Embryonic facial prominence (tissue), 1 donor: ENCODE data around the gene MYRIP.
"Not testable (repeated sequence)": the region's sequence is repeated elsewhere in the genome, so short reads cannot be mapped to it uniquely, and the experiment has no call there.

Experiments used
- DNase-seq: peaks from one replicate; pipeline ENCODE4 v3.0.0-alpha.2; 2016; ENCODE audit errors: extremely low spot score

Gene MYRIP

DNA sequence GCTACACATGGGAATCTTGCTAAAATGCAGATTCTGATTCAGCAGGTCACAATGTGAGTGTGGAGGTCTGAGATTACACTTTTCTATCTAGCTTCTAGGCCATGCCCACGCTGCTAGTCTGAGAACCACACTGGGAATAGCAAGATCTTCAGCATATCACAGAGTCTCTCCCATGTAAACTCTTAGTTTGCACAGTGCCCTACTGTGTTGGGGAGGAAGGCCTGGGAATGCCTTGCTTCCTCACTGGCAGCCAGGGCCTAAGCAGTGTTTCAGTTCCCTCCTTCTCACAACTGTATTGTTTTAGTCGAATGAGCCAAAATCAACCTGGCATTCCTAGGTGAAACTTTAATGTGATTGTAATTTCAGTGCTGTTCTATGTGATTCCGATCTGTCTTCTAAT is 320.1 kb downstream of the MYRIP start:
- DNase-seq, result no peak

DNA sequence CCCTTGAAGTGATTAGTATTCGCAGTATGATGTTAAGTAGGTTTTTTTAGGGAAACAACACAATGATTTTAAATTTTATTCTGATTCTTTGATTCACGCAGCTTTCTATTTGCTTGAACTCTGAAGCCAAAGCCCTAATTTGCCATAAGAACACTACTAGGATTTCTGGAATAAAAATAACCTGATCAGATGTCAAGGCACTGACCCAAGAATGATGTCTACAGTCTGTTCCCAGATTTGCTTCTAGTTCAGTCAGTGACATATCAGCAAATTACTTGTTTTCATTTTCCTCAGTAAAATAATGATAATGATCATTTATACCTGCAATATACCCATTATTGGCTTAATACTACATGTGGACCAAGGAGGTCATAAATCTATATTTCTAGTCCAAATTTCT is 320.6 kb downstream of the MYRIP start:
- DNase-seq, result no peak

DNA sequence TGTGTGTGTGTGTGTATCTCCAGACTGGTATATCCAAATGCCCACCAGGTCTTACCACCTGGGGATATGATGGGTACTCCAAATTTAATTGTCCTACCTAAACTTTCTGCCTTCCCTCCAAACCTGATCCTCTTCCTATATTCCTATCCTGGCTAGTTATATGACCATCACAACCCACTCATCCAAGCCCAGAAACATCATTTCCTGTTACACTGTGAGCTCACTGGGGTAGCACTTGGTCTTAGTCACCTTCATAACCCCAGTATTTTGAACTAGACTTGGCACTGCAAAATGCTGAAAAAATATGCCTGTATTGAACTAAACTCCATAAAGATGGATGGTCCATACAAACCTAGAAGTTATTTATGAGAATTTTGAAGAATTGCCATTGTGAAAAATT is 321.3 kb downstream of the MYRIP start:
- no peak for DNase-seq

DNA sequence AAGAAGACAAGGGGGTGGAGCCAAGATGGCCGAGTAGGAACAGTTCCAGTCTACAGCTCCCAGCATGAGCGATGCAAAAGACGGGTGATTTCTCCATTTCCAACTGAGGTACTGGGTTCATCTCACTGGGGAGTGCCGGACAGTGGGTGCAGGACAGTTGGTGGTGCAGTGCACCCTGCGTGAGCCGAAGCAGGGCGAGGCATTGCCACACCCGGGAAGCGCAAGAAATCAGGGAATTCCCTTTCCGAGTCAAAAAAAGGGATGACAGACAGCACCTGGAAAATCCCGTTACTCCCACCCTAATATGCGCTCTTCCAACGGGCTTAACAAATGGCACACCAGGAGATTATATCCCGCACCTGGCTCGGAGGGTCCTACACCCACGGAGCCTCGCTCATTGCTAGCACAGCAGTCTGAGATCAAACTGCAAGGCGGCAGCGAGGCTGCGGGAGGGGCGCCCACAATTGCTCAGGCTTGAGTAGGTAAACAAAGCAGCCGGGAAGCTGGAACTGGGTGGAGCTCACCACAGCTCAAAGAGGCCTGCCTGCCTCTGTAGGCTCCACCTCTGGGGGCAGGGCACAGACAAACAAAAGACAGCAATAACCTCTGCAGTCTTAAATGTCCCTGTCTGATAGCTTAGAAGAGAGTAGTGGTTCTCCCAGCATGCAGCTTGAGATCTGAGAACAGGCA is 324.6 kb downstream of the MYRIP start:
- not testable (repeated sequence) for DNase-seq

DNA sequence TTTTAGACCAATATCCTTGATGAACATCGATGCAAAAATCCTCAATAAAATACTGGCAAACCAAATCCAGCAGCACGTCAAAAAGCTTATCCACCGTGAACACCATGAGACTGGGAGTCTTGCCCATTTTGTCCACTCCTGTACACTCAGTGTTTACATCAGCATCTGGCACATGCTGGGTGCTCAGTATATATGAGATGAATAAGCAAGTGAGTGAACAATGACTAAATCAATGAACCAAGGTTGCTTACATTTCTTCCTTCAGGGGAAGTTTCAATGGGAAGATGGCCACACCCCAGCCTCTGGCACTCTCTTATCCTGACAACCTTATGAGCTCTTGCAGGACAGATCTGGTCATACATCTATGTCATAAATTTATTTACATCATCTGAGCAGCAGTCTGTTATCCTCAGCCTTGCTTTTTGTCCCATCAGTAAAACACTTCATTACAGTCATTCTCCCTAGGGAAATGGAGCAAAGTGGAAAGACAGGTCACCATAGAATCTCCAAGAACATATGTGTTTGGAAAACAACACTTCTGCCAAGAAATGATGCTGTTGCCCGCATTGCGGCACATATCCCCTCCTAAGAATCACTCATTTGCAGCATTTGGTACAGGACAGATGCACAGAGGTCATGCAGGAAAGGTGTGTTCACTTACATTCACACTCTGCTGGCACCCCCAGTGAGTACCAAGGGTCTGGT is 328.3 kb downstream of the MYRIP start:
- DNase-seq, result no peak

DNA sequence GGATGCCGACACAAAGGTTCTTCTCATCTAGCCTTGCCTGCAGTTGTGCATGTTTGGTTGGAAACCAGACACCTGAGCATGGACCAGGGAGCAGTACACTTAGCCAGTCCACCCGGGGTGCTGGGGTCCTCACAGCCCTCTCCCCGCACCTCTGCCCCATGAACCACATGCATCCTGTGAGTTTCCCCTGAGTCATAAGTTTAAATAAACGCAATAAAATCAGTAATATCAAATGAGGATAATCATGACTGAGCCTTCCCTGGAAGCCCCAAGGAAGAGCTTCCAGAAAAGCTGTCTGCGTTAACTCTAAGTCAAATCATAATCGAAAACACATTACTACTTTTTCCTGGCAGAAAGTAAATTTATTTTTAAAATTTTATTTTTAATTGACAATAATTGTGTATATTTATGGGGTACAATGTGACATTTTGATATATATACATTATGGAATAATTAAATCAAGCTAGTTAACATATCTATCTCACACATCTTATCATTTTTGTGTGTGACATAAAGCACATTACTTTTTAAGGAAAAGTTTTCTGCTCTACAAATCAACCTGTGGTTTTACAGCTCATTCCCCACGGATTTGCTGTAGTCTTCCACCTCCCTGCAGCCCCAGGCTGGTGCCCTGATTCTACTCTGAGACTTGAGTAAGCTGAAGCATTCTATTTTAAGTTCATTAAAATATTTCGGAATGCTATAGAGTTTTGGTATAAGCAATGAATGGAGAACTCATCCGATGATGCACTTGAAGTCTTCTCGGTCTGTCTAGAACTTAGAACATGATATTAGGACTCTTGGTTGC is 334.1 kb downstream of the MYRIP start:
- DNase-seq, result no peak

DNA sequence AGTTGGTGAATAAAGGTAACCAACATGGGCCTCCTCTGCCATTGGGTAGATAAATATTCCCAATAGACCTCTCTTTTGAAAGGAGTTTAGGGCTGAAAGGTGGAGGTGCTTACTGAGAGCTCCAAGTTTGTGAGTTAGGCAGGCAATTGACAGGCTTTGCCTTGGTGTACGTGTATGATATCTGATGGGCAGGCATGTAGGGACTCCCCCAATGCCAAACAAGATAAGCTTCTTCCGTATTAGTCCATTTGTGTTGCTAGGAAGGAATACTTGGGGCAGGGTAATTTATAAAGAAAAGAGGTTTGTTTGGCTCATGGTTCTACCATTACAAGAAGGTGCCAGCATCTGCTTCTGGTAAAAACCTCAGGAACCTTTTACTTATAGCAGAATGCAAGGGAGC is 339.4 kb downstream of the MYRIP start:
- DNase-seq, result no peak

DNA sequence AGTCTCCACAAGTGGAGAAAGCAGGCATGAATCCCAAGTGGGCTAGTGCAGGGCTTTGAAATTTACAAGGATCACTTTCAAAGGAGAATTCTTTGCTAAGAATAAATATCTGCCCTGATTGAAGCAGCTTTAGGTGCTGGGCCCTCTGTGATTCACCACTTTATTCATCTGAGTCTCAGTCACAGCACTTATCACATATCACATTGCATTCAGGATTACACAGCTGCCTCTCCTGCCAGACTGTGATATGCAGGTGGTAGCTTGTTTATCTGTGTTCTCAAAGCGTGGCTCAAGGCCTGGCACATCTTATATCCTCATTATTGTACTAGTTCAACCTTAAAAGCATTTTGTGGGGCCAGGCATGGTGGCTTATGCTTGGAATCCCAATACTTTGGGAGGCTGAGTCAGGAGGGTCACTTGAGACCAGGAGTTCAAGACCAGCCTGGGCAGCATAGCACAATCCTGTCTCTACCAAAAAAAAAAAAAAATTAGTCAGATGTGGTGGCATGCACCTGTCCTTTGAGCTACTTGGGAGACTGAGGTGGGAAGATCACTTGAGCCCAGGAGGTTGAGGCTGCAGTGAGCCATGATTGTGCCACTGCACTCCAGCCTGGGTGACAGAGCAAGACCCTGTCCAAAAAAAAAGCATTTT is 343.2 kb downstream of the MYRIP start:
- no peak for DNase-seq

DNA sequence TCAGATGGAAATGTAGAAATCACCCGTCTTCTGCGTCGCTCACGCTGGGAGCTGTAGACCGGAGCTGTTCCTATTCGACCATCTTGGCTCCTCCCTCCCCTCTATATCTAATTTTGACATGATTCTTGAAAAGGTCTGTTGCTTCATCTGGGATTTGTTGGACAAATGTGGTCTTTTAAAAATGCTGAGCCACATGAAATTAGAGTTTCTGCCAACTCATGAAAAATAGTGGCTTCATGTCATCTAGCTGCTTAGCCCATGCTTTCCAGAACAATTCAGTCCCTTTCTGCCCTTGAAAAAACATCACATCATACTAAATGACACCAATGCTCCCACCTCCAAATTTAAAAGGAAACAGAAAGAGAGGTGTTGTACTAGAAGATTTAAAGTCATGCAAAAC is 351.5 kb downstream of the MYRIP start:
- no peak for DNase-seq

DNA sequence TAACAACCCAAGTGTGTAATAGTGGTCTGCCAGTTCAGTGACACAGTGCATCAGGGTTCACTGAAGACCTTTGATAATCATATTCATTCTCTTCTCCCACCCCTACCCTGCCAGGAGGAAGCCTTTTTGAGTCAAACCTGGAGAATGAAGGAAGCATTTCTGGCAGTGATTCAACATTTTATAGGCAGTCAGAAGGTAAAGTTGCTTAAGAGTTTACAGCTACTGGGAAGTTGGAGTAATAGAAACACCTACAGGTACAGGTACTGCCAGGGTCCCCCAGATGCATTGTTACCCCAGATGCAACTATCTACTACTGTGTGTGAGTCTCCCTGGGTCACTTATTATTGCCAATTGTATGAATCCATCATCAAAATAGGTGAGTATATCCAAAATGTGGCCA is 353.2 kb downstream of the MYRIP start:
- DNase-seq, result no peak

DNA sequence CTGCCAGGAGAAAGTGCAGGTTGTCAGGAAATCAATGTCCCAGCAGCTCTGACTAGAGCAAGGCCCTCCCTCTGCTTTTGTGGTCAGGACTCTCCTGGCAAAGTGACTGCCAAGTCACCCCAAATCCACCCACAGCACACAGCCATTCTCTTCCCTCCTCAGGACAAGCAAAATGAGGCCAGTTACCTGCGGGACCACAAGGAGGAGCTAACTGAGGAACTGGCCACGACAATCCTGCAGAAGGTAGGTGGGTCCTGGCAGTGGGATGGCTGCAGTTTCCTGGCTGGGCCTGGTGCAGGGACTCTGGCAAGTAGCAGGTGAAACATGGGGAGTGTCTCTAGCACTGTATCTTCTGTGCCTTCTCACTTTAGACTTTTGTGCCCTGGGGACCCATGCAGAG is 357.6 kb downstream of the MYRIP start:
- no peak for DNase-seq

DNA sequence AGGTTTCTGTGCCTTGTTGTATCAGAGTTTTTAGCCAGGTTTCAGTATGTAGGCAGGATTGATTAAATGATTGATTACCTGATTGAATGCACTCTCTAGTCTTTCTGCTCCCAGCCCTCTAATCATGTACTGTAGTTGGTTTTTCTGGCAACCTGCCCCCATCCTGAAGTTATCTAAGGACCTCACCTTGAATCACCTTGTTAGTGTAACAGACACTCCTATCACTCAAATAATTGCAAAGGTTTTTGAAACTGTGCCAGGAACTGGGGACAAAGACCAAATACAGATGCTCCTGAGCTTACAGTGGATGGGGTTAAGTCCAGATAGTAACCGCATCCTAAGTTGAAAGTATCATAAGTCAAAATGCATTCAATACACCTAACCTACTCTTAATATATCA is 358.5 kb downstream of the MYRIP start:
- no peak for DNase-seq

DNA sequence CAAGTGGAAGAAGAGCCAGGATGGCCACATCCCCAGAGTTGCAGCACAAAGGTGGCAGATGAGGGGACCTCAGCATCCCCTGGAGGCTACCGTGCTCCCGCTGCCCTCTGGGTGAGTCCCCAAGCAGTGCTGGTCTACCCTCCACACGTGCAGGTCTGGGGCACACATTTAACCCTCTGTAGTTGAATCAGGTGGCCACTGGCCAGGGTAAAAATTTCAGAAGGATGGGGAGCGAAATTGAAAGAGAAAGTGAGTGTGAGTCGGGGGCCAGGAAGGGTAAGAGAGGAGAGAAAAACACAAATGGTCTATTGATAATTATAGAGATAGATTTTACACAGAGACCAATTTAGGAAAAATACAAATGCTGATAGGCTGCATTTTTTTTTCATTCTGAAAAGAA is 360.6 kb downstream of the MYRIP start:
- no peak for DNase-seq

DNA sequence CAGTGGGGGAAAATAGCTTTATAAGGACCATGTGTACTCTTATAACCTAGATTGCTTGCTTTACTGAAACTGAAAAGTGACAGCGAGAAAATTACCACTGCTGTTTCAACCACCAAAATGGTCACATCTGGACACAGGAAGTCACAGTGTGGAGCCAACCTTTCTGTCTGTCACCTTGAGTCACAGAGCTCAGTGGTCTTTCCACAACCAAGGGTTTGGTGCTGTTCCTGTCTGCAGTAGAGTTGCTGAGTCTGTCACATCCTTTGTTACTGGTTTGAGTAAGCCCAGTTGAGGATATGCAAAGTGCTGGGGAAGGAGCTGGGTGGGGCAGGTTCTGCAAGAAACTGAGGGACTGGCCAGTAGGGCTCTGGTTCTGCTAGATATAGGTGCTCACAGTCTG is 361.0 kb downstream of the MYRIP start:
- no peak for DNase-seq

DNA sequence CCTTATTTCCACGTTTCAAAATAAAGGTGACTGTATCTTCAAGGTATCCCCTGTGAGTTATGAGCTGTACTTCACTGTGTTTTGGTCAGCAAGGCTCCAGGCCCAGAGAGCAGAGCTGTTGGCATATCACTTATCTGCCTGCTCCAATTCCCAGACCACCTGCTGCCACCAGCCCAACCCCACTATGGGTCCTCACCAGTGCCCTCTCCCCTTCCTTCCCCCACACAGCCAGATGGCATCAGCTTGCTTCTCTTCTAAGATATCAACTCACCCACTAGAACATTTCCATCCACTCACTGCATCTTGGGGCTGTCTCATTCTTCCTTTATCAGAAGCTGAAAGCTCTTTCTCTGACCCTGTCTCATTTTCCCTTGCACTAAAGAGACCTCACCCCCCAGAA is 363.2 kb downstream of the MYRIP start:
- no peak for DNase-seq

DNA sequence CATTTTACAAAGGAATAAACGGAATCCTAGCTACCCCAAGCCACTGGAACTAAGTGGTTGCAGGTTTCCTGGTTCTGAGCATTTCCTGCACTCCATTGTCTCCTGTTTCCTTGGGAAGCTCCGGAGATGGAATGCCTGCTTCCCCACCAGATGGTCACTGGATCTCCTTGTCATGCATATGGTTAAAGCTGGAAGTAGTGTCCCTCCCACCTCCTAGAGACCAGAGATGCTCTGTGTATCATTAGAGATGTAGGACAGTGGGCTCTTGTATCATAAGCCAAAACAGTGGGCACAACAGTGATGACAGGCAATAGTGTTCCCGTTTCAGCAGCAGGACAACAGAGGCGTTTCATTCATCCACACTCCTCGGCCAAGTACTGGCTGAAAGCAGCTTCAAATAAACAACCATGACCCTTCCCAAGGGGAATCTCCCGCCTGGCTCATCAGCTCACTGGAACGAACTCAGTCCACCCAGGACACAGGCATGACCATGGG is 363.9 kb downstream of the MYRIP start:
- DNase-seq, result no peak

DNA sequence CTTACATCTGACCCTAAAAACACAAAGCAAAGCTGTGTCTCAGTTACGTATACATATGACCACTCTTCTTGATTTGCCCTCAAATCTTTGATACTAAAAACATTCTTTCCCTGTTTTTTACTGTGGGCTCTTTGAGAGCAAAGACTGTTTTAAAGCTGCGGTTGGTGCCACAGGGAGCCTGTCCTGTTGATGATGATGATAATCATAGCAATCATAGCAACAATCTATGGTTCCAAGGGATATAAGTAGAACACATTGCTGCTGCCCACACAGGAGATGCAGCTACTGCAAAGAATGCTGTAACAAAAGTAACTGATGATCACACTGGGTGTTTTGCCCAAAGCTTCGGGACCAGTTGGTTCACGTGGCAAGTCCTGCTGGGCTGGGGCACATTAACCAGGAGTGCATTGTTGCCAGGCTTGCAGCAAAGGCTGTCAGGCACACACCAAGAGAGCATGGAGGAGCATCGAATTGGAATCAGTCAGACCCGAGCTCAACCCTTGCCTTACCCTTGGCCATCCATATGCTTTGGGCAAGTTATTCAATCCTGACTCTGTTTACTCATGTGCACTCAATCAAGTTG is 368.7 kb downstream of the MYRIP start:
- DNase-seq, result no peak

DNA sequence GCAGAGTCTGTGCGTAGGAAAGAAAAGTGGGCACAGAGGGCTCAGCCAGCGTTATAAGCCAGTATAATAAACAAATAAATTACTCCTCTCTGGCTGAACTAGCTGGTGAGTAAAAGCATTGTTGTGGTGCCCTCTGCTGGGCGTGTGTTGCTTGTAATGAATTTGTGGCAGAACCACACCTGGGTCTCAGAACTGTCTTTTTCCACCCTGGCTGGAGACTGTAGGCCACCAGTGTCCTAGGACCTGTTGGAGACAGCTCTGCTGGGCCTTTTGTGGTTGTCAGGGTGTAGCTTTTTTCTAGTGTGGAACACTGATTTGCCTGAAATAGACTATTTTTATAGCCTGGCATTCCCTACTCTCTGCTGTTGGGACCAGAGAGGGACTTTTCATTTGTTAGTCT is 369.6 kb downstream of the MYRIP start:
- DNase-seq, result peak; percentile 40

DNA sequence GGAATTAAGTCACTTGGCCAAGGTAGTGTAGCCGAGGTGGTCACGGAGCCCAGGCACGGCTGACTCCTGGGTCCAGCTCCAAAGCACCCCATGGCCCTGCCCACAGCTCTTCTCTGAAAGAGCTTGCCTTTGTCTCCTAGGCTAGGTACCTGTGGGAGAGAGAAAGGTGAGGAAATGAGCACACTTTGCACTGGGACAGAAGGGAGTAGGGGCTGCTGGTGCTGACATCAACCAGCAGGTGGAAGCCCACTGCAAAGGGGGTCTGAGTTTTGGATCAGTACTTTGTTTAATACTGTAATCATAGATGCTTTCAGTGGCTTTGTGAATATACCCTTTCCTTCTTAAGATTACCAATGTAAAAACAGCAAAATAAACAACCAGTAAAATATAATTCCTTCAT is 371.8 kb downstream of the MYRIP start:
- DNase-seq, result no peak

DNA sequence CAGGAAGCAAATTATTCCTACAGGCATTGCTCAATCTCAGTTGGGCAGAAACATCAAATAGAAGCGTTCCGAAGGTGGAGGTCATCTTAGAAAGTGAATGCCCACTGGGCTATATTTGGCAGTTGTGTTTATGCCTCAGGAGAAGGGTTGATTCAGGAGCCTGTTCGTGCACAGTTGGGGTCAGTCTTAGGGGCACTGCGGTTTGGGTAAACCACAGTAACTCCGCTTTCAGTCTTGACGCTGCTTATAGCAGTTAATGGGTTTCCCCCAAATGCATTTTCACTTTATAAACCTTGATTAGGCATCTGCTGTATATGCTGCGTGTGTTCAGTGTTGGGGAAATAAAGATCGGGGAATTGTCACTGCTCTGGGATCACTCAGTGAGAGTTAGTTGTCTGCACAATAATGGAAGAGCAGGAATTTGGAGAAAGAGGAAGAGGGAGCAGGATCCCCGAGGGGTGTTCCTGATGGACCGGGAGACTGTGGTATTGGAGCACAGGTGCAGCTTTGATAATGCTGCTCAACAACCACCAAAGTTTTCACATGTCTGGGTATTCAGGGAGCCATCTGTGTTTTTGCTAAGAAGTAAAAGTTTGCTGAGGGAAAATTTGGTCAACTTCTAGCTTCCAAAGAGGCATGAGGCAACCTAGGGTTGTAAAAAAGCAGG is 375.8 kb downstream of the MYRIP start:
- DNase-seq, result no peak

DNA sequence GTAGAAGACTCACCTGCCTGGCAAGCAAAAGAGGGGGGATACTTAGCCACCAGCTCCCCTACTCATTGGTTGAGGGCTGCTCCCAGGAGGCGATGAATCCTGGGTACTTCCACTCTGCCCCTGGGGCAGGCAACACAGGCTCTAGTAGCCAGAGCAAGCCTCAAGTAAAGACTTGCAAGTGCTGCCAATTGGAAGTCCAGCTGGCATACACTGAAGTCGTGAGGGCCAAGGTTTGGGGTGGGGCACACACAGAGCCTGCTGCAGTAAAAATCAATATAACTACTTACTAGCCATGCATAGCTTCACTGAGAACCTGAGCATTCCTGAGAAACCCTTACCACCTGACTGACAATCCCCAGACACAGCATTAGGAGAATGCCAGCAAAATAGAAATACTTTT is 377.1 kb downstream of the MYRIP start:
- no peak for DNase-seq
